ENCODE results near the gene ADGRL3. TPM values are rescaled to one million over a fixed set of nuclear protein-coding genes. Genes with fewer than 3 reads are reported as not detected.

ADGRL3 gene
- total RNA-seq, 2 experiments from 2014 or later, result not detected

- no peak for ATAC-seq
- ChIA-PET POLR2A (no interaction called here), CTCF (no interaction called here)
- DNase-seq, result no peak
- H3K36me3 Mint-ChIP-seq (ENCODE audit: low read depth), result no peaks in the 10 kb centered on the region
- H3K27ac Mint-ChIP-seq, result no peak overlapping the region
- intact Hi-C loops (cut with DNase I, micrococcal nuclease), result no loop called here
- peaks cover 10% of the 10 kb centered on the region for H3K9me3 Mint-ChIP-seq (ENCODE audit: low read depth)
- H3K4me3 Mint-ChIP-seq, result no peak overlapping the region
- H3K27me3 Mint-ChIP-seq, result no peaks in the 10 kb centered on the region
- no peaks in the 10 kb centered on the region for H3K4me1 Mint-ChIP-seq
Observed at GRCh38 chr4:61886131-61886530, 686.0 kb downstream of the ADGRL3 start.

DNA sequence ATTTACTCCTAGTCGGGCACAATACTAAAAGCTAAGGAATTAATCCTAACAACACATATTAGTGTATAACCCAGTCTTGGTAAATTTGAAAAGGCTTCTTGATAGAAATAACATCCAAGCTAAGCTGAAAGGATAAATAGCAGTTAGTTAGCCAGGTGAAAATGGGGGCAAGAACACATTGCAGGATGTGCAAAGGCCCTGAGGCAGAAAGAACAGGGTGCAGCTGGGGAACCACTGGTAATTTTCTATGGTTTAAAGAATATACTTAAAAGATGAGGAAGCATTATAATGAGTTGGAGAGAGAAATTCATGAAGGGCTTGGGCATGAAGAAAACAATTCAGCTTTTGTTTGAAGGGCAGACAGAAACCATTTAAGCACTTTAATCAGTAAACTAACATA lies 689.0 kb downstream of the ADGRL3 start:
- ATAC-seq, result no peak
- Mint-ChIP-seq H3K4me3 (no peak overlapping the region), H3K9me3 (ENCODE audit: low read depth) (peaks cover 6% of the 10 kb centered on the region), H3K27me3 (no peaks in the 10 kb centered on the region), H3K4me1 (no peaks in the 10 kb centered on the region), H3K36me3 (ENCODE audit: low read depth) (no peaks in the 10 kb centered on the region), H3K27ac (no peak overlapping the region)
- ChIA-PET POLR2A (no interaction called here), CTCF (no interaction called here)
- DNase-seq, result no peak
- intact Hi-C loops (cut with DNase I, micrococcal nuclease), result no loop called here

GRCh38 chr4:61890321-61890720 lies 690.2 kb downstream of the ADGRL3 start:
- DNase-seq (no peak), ATAC-seq (no peak)
- H3K27ac Mint-ChIP-seq, result no peak overlapping the region
- POLR2A ChIA-PET, result no interaction called here
- H3K4me3 Mint-ChIP-seq, result no peak overlapping the region
- CTCF ChIA-PET, result no interaction called here
- no peaks in the 10 kb centered on the region for H3K4me1 Mint-ChIP-seq
- no peaks in the 10 kb centered on the region for H3K36me3 Mint-ChIP-seq (ENCODE audit: low read depth)
- intact Hi-C loops (cut with DNase I, micrococcal nuclease), result no loop called here
- no peaks in the 10 kb centered on the region for H3K27me3 Mint-ChIP-seq
- H3K9me3 Mint-ChIP-seq (ENCODE audit: low read depth), result peaks cover 12% of the 10 kb centered on the region

DNA sequence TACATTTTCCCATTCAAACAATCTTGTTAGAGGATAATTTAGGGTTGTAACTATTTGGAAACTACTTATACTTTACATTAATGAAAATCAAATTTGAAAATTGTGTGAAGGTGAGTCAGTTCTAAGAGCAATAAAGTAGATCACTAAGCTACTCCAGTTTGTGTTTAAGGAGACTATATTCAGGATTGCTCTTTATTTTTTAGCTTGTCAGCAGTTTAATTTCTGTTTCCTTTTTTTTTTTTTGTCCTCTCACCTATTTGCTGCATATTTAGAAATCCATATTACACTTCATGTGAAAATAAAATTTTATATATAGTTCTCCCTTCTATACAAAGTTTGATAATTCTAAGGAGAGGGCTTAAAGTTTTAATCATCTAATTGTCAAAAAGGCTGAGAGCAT lies 691.8 kb downstream of the ADGRL3 start:
- no peaks in the 10 kb centered on the region for H3K4me1 Mint-ChIP-seq
- ChIA-PET CTCF (interaction anchor here (0.7 kb wide), 1 partner anchor 58 kb away, joined by 5 read pairs; no protein-coding TSS in a partner anchor), POLR2A (no interaction called here)
- no peak overlapping the region for H3K4me3 Mint-ChIP-seq
- H3K9me3 Mint-ChIP-seq (ENCODE audit: low read depth), result peaks cover 15% of the 10 kb centered on the region
- ATAC-seq (no peak), DNase-seq (no peak)
- H3K27ac Mint-ChIP-seq, result no peak overlapping the region
- H3K36me3 Mint-ChIP-seq (ENCODE audit: low read depth), result no peaks in the 10 kb centered on the region
- intact Hi-C loops (cut with DNase I, micrococcal nuclease), result no loop called here
- no peaks in the 10 kb centered on the region for H3K27me3 Mint-ChIP-seq

DNA sequence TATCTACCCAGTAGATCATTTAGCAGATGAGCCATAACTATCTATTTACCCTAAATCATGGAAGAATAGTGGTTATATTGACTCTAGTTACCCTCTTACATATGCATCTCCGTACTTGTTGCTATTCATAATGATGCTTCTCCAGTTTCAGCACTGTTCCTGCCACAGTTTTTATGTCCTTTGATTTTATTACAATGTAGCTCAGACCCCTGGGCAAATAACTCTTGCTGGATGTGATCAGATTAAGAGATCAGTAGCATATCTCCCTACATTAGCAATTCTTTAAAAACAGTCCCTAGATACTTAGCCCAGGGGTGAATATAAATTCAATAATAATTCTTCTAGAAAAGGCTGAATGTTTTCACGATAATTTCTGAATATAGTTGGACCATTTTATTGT lies 696.5 kb downstream of the ADGRL3 start:
- Mint-ChIP-seq H3K27me3 (no peaks in the 10 kb centered on the region), H3K27ac (no peak overlapping the region), H3K4me3 (no peak overlapping the region), H3K4me1 (no peaks in the 10 kb centered on the region), H3K36me3 (ENCODE audit: low read depth) (no peaks in the 10 kb centered on the region), H3K9me3 (ENCODE audit: low read depth) (peaks cover 15% of the 10 kb centered on the region)
- POLR2A ChIA-PET, result no interaction called here
- DNase-seq, result no peak
- ATAC-seq, result no peak
- CTCF ChIA-PET, result no interaction called here
- intact Hi-C loops (cut with DNase I, micrococcal nuclease), result no loop called here

DNA sequence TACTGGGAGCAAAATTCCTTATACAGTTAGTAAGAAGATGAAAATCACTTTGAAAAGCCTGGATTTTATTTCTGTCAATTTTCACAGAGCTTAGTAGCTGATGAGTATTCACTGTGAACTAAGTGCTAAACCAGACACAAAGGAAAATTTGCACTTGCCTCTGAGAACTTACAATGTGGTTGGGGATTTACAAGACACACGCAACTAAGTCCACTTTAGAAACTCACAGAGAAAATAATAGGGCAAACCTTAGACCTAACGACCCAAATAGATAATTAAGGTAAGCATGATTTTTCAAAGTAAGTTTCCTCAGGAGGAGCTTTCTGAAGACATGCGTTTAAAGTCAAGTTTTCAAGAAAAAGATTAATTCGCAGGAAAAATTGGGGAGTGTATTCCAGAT lies 708.9 kb downstream of the ADGRL3 start:
- ChIA-PET POLR2A (no interaction called here), CTCF (interaction anchor here (0.7 kb wide), 1 partner anchor 288 kb away, joined by 3 read pairs; no protein-coding TSS in a partner anchor)
- Mint-ChIP-seq H3K4me3 (no peak overlapping the region), H3K27me3 (no peaks in the 10 kb centered on the region), H3K36me3 (ENCODE audit: low read depth) (no peaks in the 10 kb centered on the region), H3K9me3 (ENCODE audit: low read depth) (peaks cover 3% of the 10 kb centered on the region), H3K27ac (no peak overlapping the region), H3K4me1 (no peaks in the 10 kb centered on the region)
- DNase-seq (no peak), ATAC-seq (no peak)
- intact Hi-C loops (cut with DNase I, micrococcal nuclease), result no loop called here

DNA sequence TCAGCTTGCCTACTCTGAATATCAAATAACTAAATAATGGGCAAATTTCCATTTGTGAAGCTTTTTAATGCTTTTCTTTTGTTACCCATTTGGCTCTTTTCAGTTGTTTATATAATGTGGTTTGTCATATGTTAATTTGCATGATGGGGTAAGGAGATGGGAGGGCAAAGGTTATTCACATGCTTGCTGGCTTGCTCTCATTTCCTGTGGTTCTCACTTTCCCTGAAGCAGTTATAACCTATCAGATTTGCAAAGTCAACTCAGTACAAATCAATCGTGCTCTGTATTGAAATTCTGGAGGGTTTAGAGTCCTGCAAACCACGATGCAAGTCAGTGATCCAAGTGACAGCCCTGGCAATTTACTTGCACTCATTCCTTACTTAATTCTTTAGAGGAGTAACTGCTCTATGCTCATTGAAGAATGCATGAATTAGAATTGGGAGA lies 711.2 kb downstream of the ADGRL3 start:
- DNase-seq, result no peak
- POLR2A ChIA-PET, result no interaction called here
- H3K4me3 Mint-ChIP-seq, result no peak overlapping the region
- no peaks in the 10 kb centered on the region for H3K4me1 Mint-ChIP-seq
- H3K27ac Mint-ChIP-seq, result no peak overlapping the region
- CTCF ChIA-PET, result no interaction called here
- ATAC-seq, result no peak
- no peaks in the 10 kb centered on the region for H3K27me3 Mint-ChIP-seq
- intact Hi-C loops (cut with DNase I, micrococcal nuclease), result no loop called here
- peaks cover 4% of the 10 kb centered on the region for H3K9me3 Mint-ChIP-seq (ENCODE audit: low read depth)
- H3K36me3 Mint-ChIP-seq (ENCODE audit: low read depth), result no peaks in the 10 kb centered on the region

GRCh38 chr4:61913619-61914018 lies 713.5 kb downstream of the ADGRL3 start:
- CTCF ChIA-PET, result no interaction called here
- no peak for DNase-seq
- ATAC-seq, result no peak
- H3K4me1 Mint-ChIP-seq, result no peaks in the 10 kb centered on the region
- no peaks in the 10 kb centered on the region for H3K27me3 Mint-ChIP-seq
- POLR2A ChIA-PET, result no interaction called here
- no peaks in the 10 kb centered on the region for H3K36me3 Mint-ChIP-seq (ENCODE audit: low read depth)
- H3K4me3 Mint-ChIP-seq, result no peak overlapping the region
- intact Hi-C loops (cut with DNase I, micrococcal nuclease), result no loop called here
- peaks cover 7% of the 10 kb centered on the region for H3K9me3 Mint-ChIP-seq (ENCODE audit: low read depth)
- no peak overlapping the region for H3K27ac Mint-ChIP-seq

DNA sequence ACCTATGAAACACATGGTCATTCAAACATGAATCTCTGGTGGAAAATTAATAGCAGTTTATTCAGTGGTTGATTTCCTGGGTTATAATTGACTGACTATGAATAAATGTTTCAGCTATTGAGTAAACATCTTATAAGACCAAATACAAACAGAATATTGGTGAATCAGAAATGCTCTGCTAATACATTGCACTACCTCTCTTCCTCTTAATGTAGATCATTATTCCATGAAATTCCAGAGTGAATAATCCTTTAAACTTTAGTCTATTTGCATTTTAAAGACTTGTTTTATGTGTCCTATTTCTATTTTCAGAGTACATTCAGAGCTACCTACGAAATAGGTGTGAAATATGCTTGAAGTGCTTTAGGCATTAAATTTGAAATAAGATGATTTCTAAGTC lies 715.4 kb downstream of the ADGRL3 start:
- H3K4me1 Mint-ChIP-seq, result no peaks in the 10 kb centered on the region
- H3K9me3 Mint-ChIP-seq (ENCODE audit: low read depth), result peaks cover 7% of the 10 kb centered on the region
- no peaks in the 10 kb centered on the region for H3K36me3 Mint-ChIP-seq (ENCODE audit: low read depth)
- ChIA-PET CTCF (no interaction called here), POLR2A (no interaction called here)
- intact Hi-C loops (cut with DNase I, micrococcal nuclease), result no loop called here
- no peak overlapping the region for H3K27ac Mint-ChIP-seq
- H3K27me3 Mint-ChIP-seq, result no peaks in the 10 kb centered on the region
- no peak overlapping the region for H3K4me3 Mint-ChIP-seq
- no peak for DNase-seq
- ATAC-seq, result no peak

GRCh38 chr4:61918507-61918906 lies 718.4 kb downstream of the ADGRL3 start:
- intact Hi-C loops (cut with DNase I, micrococcal nuclease), result no loop called here
- H3K27ac Mint-ChIP-seq, result no peak overlapping the region
- no peaks in the 10 kb centered on the region for H3K27me3 Mint-ChIP-seq
- H3K36me3 Mint-ChIP-seq (ENCODE audit: low read depth), result no peaks in the 10 kb centered on the region
- ChIA-PET CTCF (no interaction called here), POLR2A (no interaction called here)
- DNase-seq (no peak), ATAC-seq (no peak)
- H3K4me3 Mint-ChIP-seq, result no peak overlapping the region
- no peaks in the 10 kb centered on the region for H3K4me1 Mint-ChIP-seq
- H3K9me3 Mint-ChIP-seq (ENCODE audit: low read depth), result peaks cover 7% of the 10 kb centered on the region

DNA sequence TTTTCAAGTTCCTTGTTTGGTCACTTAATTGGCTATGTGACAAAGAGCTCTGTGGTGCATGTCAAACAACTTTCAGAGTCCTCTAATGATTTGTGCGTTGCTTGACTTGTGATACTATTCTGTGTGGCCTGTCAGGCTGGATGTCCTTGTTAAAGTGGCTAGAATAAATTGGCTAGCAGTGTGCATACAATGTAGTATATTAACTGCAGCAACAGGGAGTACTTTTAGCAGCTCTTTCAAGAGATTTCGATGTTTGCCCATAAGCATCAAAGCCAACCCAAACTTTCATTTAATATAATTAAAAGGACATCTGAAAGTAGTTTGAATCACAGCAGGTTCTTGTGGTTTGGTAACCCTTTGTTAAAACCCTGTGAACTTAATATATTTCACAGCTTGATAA lies 718.9 kb downstream of the ADGRL3 start:
- H3K36me3 Mint-ChIP-seq (ENCODE audit: low read depth), result no peaks in the 10 kb centered on the region
- H3K27ac Mint-ChIP-seq, result no peak overlapping the region
- H3K9me3 Mint-ChIP-seq (ENCODE audit: low read depth), result peaks cover 6% of the 10 kb centered on the region
- no peak overlapping the region for H3K4me3 Mint-ChIP-seq
- no peak for ATAC-seq
- DNase-seq, result no peak
- CTCF ChIA-PET, result no interaction called here
- no peaks in the 10 kb centered on the region for H3K4me1 Mint-ChIP-seq
- intact Hi-C loops (cut with DNase I, micrococcal nuclease), result no loop called here
- POLR2A ChIA-PET, result no interaction called here
- H3K27me3 Mint-ChIP-seq, result no peaks in the 10 kb centered on the region

GRCh38 chr4:61919561-61919960 lies 719.4 kb downstream of the ADGRL3 start:
- ChIA-PET CTCF (no interaction called here), POLR2A (no interaction called here)
- ATAC-seq (no peak), DNase-seq (no peak)
- Mint-ChIP-seq H3K27ac (no peak overlapping the region), H3K4me1 (no peaks in the 10 kb centered on the region), H3K9me3 (ENCODE audit: low read depth) (peaks cover 5% of the 10 kb centered on the region), H3K36me3 (ENCODE audit: low read depth) (no peaks in the 10 kb centered on the region), H3K4me3 (no peak overlapping the region), H3K27me3 (no peaks in the 10 kb centered on the region)
- intact Hi-C loops (cut with DNase I, micrococcal nuclease), result no loop called here

DNA sequence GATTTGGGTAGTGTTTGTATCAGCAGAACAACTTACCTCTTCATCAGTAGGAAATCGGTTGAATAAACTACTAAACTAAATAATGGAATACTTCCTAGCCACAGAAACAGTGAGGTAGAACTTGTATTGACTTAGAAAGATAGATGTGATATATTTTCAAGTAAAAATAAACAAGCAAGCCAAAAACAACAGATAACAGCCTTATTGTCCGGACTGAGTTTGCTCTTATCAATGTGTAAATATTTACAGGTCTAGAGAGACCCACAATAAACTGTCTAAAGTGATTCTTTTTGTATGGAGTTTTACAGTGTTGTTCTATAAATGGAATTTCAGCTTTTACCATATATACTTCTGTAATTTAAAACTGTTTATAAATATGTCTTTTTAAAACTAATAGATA lies 721.8 kb downstream of the ADGRL3 start:
- H3K9me3 Mint-ChIP-seq (ENCODE audit: low read depth), result peaks cover 7% of the 10 kb centered on the region
- no peak for DNase-seq
- no peak for ATAC-seq
- intact Hi-C loops (cut with DNase I, micrococcal nuclease), result no loop called here
- ChIA-PET POLR2A (no interaction called here), CTCF (no interaction called here)
- H3K4me3 Mint-ChIP-seq, result no peak overlapping the region
- no peak overlapping the region for H3K27ac Mint-ChIP-seq
- H3K27me3 Mint-ChIP-seq, result no peaks in the 10 kb centered on the region
- no peaks in the 10 kb centered on the region for H3K4me1 Mint-ChIP-seq
- H3K36me3 Mint-ChIP-seq (ENCODE audit: low read depth), result no peaks in the 10 kb centered on the region
